ENCODE results near the gene PDLIM5. TPM values are rescaled to one million over a fixed set of nuclear protein-coding genes. Genes with fewer than 3 reads are reported as not detected.
"Not testable (repeated sequence)": the region's sequence is repeated elsewhere in the genome, so short reads cannot be mapped to it uniquely, and the experiment has no call there.

PDLIM5 gene, protein sequence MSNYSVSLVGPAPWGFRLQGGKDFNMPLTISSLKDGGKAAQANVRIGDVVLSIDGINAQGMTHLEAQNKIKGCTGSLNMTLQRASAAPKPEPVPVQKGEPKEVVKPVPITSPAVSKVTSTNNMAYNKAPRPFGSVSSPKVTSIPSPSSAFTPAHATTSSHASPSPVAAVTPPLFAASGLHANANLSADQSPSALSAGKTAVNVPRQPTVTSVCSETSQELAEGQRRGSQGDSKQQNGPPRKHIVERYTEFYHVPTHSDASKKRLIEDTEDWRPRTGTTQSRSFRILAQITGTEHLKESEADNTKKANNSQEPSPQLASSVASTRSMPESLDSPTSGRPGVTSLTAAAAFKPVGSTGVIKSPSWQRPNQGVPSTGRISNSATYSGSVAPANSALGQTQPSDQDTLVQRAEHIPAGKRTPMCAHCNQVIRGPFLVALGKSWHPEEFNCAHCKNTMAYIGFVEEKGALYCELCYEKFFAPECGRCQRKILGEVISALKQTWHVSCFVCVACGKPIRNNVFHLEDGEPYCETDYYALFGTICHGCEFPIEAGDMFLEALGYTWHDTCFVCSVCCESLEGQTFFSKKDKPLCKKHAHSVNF
- 151 and 158 TPM in 2 replicates for total RNA-seq (2022)
- Bru-seq, nascent RNA: percentile 97 among the genes with signal in this experiment
- BruChase-seq, experiment 1, labeled RNA remaining after a 6-hour chase: percentile 89 among the genes with signal in this experiment
- BruChase-seq, experiment 2, labeled RNA remaining after a 2-hour chase: percentile 82 among the genes with signal in this experiment
- long read RNA-seq, full-length matches to known transcripts: 107 of 191 reads
- long read RNA-seq, partial matches to known transcripts: 35 of 191 reads
- long read RNA-seq, other reads (novel, unspliced or antisense): 49 of 191 reads

DNA sequence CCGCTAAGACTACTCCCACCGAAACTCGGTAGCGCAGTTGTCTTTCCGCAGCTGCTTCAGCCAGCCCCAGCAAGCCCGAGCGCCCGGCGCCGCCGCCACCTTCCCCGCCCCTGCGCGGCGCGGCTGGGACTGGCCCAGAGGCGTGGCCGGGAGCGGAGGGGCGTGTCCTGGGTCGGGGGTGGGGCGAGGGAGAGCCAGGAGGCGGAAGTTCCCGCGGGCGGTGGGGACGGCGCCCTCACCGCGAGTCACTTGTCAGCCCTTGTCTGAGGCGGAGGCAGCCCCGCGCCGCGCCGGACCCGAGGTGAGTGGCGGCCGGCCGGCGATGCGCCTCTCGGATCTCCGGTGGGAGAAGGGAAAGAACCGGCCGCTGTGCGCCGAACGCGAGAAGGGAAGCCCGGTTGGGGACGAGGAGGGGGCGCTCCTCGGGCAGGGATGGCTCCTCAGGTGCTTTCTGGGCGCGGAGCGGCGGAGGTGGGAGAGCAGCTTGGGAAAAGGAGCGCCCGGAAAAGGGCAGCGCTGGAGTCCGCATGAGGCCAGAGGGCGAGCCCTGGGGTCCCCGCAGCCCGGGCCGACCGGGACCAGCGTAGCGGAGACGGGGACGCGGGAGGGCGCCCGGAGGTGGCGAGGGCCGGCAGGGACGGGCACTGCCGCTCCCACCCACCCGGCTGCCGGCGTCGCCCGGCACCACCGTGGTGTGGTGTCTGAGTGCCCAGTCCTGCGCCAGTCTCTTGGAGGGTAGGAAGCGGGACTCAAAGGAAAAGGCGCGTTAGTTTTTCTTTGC, at the start of gene PDLIM5:
Gene PDLIM5, plus strand, starts transcription at position 248 of the 781 bp plus-strand sequence. CDS start 3,347 bp downstream, outside the sequence.
- peak; percentile 94 for DNase-seq (ENCODE audit: unreplicated experiment)
- H3K27ac Mint-ChIP-seq (ENCODE audit: low read depth, unreplicated experiment): peak within 1 kb of the TSS; percentile 85
- H3K27me3 Mint-ChIP-seq (ENCODE audit: insufficient read depth, unreplicated experiment): no peaks in the 10 kb centered on the region
- POLR2A ChIA-PET: interaction anchor here (0.6 to 9.3 kb wide), 43 partner anchors 9 to 636 kb away, joined by 3 to 288 read pairs (median 5); partner anchors contain the start of gene BMPR1B
- intact Hi-C loops (cut with micrococcal nuclease): loop anchor here (1.0 to 5.0 kb wide), 6 partner anchors 37 to 150 kb away; no protein-coding TSS in a partner anchor
- peaks cover 27% of the 10 kb centered on the region for H3K36me3 Mint-ChIP-seq (ENCODE audit: insufficient read depth, unreplicated experiment)
- peak within 1 kb of the TSS; percentile 73 for H3K4me3 Mint-ChIP-seq (ENCODE audit: unreplicated experiment)
- no peaks in the 10 kb centered on the region for H3K9me3 Mint-ChIP-seq (ENCODE audit: unreplicated experiment)
- TF ChIP-seq, protein P1, sequence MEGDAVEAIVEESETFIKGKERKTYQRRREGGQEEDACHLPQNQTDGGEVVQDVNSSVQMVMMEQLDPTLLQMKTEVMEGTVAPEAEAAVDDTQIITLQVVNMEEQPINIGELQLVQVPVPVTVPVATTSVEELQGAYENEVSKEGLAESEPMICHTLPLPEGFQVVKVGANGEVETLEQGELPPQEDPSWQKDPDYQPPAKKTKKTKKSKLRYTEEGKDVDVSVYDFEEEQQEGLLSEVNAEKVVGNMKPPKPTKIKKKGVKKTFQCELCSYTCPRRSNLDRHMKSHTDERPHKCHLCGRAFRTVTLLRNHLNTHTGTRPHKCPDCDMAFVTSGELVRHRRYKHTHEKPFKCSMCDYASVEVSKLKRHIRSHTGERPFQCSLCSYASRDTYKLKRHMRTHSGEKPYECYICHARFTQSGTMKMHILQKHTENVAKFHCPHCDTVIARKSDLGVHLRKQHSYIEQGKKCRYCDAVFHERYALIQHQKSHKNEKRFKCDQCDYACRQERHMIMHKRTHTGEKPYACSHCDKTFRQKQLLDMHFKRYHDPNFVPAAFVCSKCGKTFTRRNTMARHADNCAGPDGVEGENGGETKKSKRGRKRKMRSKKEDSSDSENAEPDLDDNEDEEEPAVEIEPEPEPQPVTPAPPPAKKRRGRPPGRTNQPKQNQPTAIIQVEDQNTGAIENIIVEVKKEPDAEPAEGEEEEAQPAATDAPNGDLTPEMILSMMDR (IDR thresholded peaks at IDR 0.05; ENCODE audit: unreplicated experiment): no peak
- no TSS peak for BruUV-seq (replicated peaks)
- H3K4me1 Mint-ChIP-seq (ENCODE audit: insufficient read depth, unreplicated experiment): peaks cover 31% of the 10 kb centered on the region
- CTCF ChIA-PET: interaction anchor here (0.8 to 3.9 kb wide), 7 partner anchors 19 to 191 kb away, joined by 3 to 41 read pairs (median 6); no protein-coding TSS in a partner anchor

DNA sequence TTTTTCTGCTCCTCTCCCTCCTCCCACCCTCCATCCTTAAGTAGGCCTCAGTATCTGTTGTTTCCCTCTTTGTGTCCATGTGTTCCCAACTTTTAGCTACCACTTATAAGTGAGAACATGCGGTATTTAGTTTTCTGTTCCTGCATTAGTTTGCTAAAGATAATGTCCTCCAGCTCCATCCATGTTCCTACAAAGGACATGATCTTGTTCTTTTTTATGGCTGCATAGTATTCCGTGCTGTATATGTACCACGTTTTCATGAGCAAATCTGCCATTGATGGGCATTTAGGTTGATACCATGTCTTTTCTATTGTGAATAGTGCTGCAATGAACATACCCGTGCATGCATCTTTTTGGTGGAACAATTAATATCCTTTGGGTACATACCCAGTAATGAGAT, 49.3 kb upstream of the PDLIM5 start:
- H3K9me3 Mint-ChIP-seq (ENCODE audit: unreplicated experiment); H3K36me3 Mint-ChIP-seq (ENCODE audit: insufficient read depth, unreplicated experiment); intact Hi-C loops (cut with micrococcal nuclease); H3K4me3 Mint-ChIP-seq (ENCODE audit: unreplicated experiment); BruUV-seq (replicated peaks); H3K27me3 Mint-ChIP-seq (ENCODE audit: insufficient read depth, unreplicated experiment); DNase-seq (ENCODE audit: unreplicated experiment); H3K27ac Mint-ChIP-seq (ENCODE audit: low read depth, unreplicated experiment); H3K4me1 Mint-ChIP-seq (ENCODE audit: insufficient read depth, unreplicated experiment): not testable (repeated sequence)
- ChIA-PET CTCF (interaction anchor here (0.5 to 1.5 kb wide), 3 partner anchors 102 to 210 kb away, joined by 3 read pairs; no protein-coding TSS in a partner anchor), POLR2A (interaction anchor here (0.6 to 1.8 kb wide), 3 partner anchors 50 to 591 kb away, joined by 3 to 5 read pairs (median 4); partner anchors contain the start of gene PDLIM5)

DNA sequence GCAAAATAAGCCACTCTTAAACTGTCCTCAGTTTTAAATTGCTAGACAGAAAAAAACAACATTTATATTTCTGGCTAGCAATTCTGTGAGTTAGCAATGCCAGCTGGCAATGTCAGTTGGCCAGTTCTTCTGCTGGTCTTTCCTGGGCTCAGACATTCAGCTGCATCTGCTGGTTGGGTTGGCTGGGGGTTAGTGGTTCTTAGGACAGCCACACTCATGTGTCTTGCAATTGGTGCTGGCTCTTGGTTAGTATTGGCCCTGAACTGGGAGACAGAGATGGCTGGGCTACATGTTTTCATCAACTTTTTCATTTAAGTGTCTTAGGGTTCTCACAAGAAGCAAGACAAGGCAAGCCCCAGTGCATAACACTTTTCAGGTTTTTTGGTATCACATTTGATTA, 48.0 kb upstream of the PDLIM5 start:
- no TSS peak for BruUV-seq (replicated peaks)
- H3K36me3 Mint-ChIP-seq (ENCODE audit: insufficient read depth, unreplicated experiment): no peaks in the 10 kb centered on the region
- no peaks in the 10 kb centered on the region for H3K27me3 Mint-ChIP-seq (ENCODE audit: insufficient read depth, unreplicated experiment)
- CTCF ChIA-PET: no interaction called here
- TF ChIP-seq, protein P1 (IDR thresholded peaks at IDR 0.05; ENCODE audit: unreplicated experiment): no peak
- POLR2A ChIA-PET: interaction anchor here (1.8 kb wide), 1 partner anchor 48 kb away, joined by 5 read pairs; the partner anchor contains the start of gene PDLIM5
- no peak overlapping the region for H3K27ac Mint-ChIP-seq (ENCODE audit: low read depth, unreplicated experiment)
- DNase-seq (ENCODE audit: unreplicated experiment): no peak
- H3K4me1 Mint-ChIP-seq (ENCODE audit: insufficient read depth, unreplicated experiment): no peaks in the 10 kb centered on the region
- H3K4me3 Mint-ChIP-seq (ENCODE audit: unreplicated experiment): no peak overlapping the region
- no peaks in the 10 kb centered on the region for H3K9me3 Mint-ChIP-seq (ENCODE audit: unreplicated experiment)
- intact Hi-C loops (cut with micrococcal nuclease): no loop called here

Measured in MCF 10A (cell line).